RWPE2 (cell line): Measurements from ENCODE around the gene FZD4.
"Not testable (repeated sequence)": the region's sequence is repeated elsewhere in the genome, so short reads cannot be mapped to it uniquely, and the experiment has no call there.

Source experiments
- ATAC-seq: fragments of 200-7000 bp; cut with Tn5 transposase; 3 replicates; pipeline ENCODE4 v1.9.1; 2021; ENCODE audit warnings: low read depth
- DNase-seq: peaks from one replicate; pipeline ENCODE4 v3.0.0-alpha.2; 2020; ENCODE audit warnings: low spot score
- H3K27ac ChIP-seq: fragments of 450-650 bp; 2 replicates; pipeline ENCODE4 v1.5.1; 2017; ENCODE audit warnings: mild to moderate bottlenecking; ENCODE audit not compliant: poor library complexity, severe bottlenecking
- H3K27me3 ChIP-seq: fragments of 250-450 bp; sonication (Bioruptor Pico); 2 replicates; pipeline ENCODE4 v1.5.1; 2021; ENCODE audit warnings: mild to moderate bottlenecking, moderate library complexity; ENCODE audit not compliant: insufficient read depth, poor library complexity, severe bottlenecking
- H3K36me3 ChIP-seq: fragments of 250-450 bp; sonication (Bioruptor Pico); 2 replicates; pipeline ENCODE4 v1.5.1; 2020; ENCODE audit warnings: low read depth, mild to moderate bottlenecking, moderate library complexity
- H3K4me1 ChIP-seq: fragments of 250-450 bp; sonication (Bioruptor Pico); 2 replicates; pipeline ENCODE4 v1.5.1; 2021; ENCODE audit warnings: mild to moderate bottlenecking, moderate library complexity; ENCODE audit not compliant: insufficient read depth, poor library complexity, severe bottlenecking
- H3K4me3 ChIP-seq: fragments of 250-450 bp; sonication (Bioruptor Pico); 2 replicates; pipeline ENCODE4 v1.5.1; 2021; ENCODE audit warnings: mild to moderate bottlenecking, moderate library complexity; ENCODE audit not compliant: severe bottlenecking
- H3K9me3 ChIP-seq: fragments of 250-450 bp; sonication (Bioruptor Pico); 2 replicates; pipeline ENCODE4 v1.5.1; 2021; ENCODE audit warnings: mild to moderate bottlenecking, moderate library complexity; ENCODE audit not compliant: severe bottlenecking
- TF ChIP-seq, protein P1 (sequence below): fragments of 450-650 bp; IDR thresholded peaks from one replicate; pipeline ENCODE4 v1.5.1; 2017; ENCODE audit warnings: mild to moderate bottlenecking, moderate library complexity; ENCODE audit not compliant: poor library complexity, severe bottlenecking

FZD4 gene

DNA sequence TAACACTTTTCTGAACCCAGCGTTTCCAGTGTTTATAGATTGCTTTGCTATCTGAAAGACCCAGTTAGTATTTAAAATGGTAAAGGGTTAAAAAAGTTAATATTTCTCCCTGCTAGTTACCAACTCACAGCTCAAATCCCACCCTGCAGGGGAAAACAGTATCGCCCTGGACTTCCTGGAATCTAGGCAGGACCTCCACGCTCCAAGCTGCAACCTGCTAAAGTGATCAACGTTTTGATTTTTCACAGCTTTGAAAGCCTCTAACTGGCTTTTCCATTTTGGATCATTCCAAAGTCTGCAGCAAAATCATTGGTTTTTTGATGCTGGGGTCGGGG, 4.6 kb downstream of the FZD4 start:
- TF ChIP-seq, protein P1, sequence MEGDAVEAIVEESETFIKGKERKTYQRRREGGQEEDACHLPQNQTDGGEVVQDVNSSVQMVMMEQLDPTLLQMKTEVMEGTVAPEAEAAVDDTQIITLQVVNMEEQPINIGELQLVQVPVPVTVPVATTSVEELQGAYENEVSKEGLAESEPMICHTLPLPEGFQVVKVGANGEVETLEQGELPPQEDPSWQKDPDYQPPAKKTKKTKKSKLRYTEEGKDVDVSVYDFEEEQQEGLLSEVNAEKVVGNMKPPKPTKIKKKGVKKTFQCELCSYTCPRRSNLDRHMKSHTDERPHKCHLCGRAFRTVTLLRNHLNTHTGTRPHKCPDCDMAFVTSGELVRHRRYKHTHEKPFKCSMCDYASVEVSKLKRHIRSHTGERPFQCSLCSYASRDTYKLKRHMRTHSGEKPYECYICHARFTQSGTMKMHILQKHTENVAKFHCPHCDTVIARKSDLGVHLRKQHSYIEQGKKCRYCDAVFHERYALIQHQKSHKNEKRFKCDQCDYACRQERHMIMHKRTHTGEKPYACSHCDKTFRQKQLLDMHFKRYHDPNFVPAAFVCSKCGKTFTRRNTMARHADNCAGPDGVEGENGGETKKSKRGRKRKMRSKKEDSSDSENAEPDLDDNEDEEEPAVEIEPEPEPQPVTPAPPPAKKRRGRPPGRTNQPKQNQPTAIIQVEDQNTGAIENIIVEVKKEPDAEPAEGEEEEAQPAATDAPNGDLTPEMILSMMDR: no peak
- no peak for ATAC-seq
- DNase-seq: no peak
- no peaks in the 10 kb centered on the region for H3K36me3 ChIP-seq
- H3K4me3 ChIP-seq: no peak overlapping the region
- H3K27ac ChIP-seq: no peak overlapping the region
- H3K4me1 ChIP-seq: no peaks in the 10 kb centered on the region
- H3K9me3 ChIP-seq: no peaks in the 10 kb centered on the region
- no peaks in the 10 kb centered on the region for H3K27me3 ChIP-seq

DNA sequence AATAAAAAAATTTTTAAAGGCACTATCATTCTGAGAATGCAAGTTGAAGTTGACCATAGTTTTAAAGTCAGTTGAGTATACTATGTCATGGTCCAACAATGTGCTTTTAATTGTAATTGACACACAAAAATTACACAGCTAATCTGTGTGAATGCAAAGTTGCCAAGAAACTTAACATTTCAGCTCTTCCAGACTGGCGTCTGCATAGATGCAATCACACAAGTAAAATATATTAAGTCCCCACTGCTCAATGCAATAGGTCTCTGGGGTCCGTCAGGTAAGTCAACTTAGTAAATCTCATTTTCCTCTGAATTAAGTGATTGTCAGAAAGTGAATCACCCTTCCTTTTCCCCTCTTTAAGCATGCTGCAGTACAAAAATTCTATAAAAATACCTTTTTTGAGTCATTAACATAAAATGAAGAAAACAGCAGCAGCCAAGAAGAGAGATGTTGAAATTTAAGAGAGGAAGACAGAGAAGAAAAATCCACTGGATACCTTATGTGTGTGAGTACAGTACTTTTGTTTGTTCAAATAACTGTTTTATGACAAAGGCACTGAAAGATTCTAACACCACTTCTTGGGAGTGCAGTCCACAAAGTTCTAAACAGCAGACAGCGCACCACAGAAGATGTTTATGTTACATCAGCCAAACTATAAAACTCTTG, 5.1 kb downstream of the FZD4 start:
- Histone ChIP-seq H3K4me1 (no peaks in the 10 kb centered on the region), H3K9me3 (no peaks in the 10 kb centered on the region), H3K36me3 (no peaks in the 10 kb centered on the region), H3K27me3 (no peaks in the 10 kb centered on the region), H3K4me3 (no peak overlapping the region), H3K27ac (no peak overlapping the region)
- ATAC-seq (no peak), DNase-seq (no peak)
- TF ChIP-seq, protein P1: no peak

DNA sequence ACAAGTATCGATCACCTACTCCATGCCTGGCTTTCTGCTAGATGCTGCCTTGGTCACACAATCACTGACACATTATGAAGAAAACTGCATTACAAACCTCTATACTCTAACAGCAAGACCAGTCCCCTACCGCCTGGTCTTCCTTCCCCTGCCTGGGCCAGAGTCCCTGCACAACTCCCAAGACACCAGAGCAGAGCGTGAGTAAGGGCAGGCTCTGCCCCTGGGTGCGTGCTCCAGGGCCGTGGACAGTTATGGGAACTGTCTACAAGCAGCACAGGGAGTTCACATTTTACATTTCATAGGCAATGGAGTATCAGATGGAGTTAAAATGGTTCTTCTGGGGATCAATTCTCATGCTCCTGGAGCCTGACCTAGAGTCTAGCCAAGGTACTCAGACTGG, 6.5 kb downstream of the FZD4 start:
- DNase-seq: no peak
- H3K27me3 ChIP-seq: no peaks in the 10 kb centered on the region
- ATAC-seq: no peak

DNA sequence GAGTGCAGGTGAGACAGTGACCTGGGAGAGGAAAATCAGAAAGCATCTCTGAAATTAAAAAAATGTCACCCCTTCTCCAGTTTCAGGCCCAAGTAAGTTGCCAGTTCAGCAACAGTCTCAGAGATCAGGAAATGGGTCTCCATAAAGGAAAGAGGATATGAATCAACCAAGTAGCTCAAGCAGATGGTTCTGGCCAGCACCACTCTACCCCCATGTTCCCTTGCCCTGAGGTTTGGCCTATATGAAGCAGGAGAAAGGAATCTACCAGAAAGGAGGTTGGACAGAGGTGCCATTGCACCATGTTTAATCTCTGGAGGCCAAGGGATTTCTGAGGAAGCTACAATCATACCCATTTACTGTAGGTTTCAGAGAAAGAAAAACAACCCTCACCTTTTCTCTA, 7.7 kb downstream of the FZD4 start:
- no peak overlapping the region for H3K27ac ChIP-seq
- ATAC-seq (no peak), DNase-seq (no peak)

More for the DNA sequence above, 6.5 kb downstream of the FZD4 start:
- Histone ChIP-seq H3K4me3 (no peak overlapping the region), H3K9me3 (no peaks in the 10 kb centered on the region), H3K4me1 (no peaks in the 10 kb centered on the region), H3K36me3 (no peaks in the 10 kb centered on the region), H3K27ac (no peak overlapping the region)
- TF ChIP-seq, protein P1: no peak

DNA sequence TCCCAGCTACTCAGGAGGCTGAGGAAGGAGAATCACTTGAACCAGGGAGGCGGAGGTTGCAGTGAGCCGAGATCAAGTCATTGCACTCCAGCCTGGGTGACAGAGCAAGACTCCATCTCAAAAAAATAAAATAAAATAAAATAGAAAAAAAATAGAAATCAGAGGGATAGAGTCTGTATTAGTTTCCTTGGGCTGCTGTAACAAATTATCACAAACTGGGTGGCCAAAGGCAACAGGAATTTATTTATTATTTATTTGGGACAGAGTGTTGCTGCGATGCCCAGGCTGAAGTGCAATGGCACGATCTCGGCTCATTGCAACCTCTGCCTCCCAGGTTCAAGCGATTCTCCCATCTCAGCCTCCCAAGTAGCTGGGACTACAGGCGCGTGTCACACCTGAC, 11.7 kb downstream of the FZD4 start:
- not testable (repeated sequence) for H3K36me3 ChIP-seq, H3K27ac ChIP-seq, H3K27me3 ChIP-seq, H3K4me1 ChIP-seq, ATAC-seq, H3K4me3 ChIP-seq, DNase-seq, H3K9me3 ChIP-seq

More for the DNA sequence above, 7.7 kb downstream of the FZD4 start:
- TF ChIP-seq, protein P1: no peak
- Histone ChIP-seq H3K4me3 (no peak overlapping the region), H3K36me3 (no peaks in the 10 kb centered on the region), H3K4me1 (no peaks in the 10 kb centered on the region), H3K9me3 (no peaks in the 10 kb centered on the region), H3K27me3 (no peaks in the 10 kb centered on the region)
